ENCODE measurements around the gene WDR72. TPM values are rescaled to one million over a fixed set of nuclear protein-coding genes. Genes with fewer than 3 reads are reported as not detected.

The WDR72 gene
- total and polyA plus RNA-seq, 2 of the 13 experiments (the other 11 are each of a cell fraction or from before 2014, with no cell fraction given) = 0.21 to 0.60 TPM

GRCh38 chr15:53802672-53803071 lies 43.2 kb upstream of the WDR72 start:
- H3K27me3 ChIP-seq (ENCODE audit: control insufficient read depth in 1 of 2, insufficient read depth in 2 of 2, low read length in 2 of 2) = no peaks in the 10 kb centered on the region; a peak in 1 of 5 replicates
- no peaks in the 10 kb centered on the region for H4K20me1 ChIP-seq (ENCODE audit: insufficient read depth, low read length)
- no peak for FAIRE-seq
- no peak for DNase-seq (ENCODE audit: low spot score)
- no peaks in the 10 kb centered on the region for H3K36me3 ChIP-seq (replicated peaks in 1 of 2; ENCODE audit: control insufficient read depth in 1 of 2, insufficient read depth in 2 of 2, low read length in 2 of 2)
- BruUV-seq (replicated peaks) = no TSS peak
- no peak overlapping the region for H3K27ac ChIP-seq (ENCODE audit: extremely low read length, insufficient read depth, low read length)
- no peak overlapping the region for H3K9ac ChIP-seq (ENCODE audit: insufficient read depth, low read depth, low read length)
- CTCF ChIA-PET (ENCODE audit: low intra/inter-chr PET ratio, low total read pairs) = no interaction called here
- WGBS (ENCODE audit: low lambda C conversion rate) = 0% methylated on average over 2 of the region's 2 CpGs
- ATAC-seq = no peak
- in situ Hi-C loops (cut with HindIII; ENCODE audit: extremely low pct_ligation_motif_present, low pct_unique_long_range_greater_than_20kb) (no loop called here), intact Hi-C loops (cut with micrococcal nuclease; ENCODE audit: unreplicated experiment) (no loop called here)
- no peak overlapping the region for H2AFZ ChIP-seq (ENCODE audit: low read length)
- POLR2A ChIA-PET = no interaction called here
- H3K9me3 ChIP-seq (ENCODE audit: low read length) = no peaks in the 10 kb centered on the region
- TF ChIP-seq MAFK (conservative IDR thresholded peaks at IDR 0.05 in 1 of 2, IDR thresholded peaks at IDR 0.05 in 1 of 2; ENCODE audit: low read length in 2 of 2) (peak; percentile 88 to 96), KDM5A (IDR thresholded peaks at IDR 0.05; ENCODE audit: borderline replicate concordance, low read length) (no peak), MAFF (IDR thresholded peaks at IDR 0.05; ENCODE audit: low read depth, low read length) (peak; percentile 88)
- no peak overlapping the region for H3K4me3 ChIP-seq (replicated peaks in 1 of 3; ENCODE audit: insufficient read depth in 1 of 3, low read depth in 2 of 3, low read length in 3 of 3)
- H3K4me2 ChIP-seq (ENCODE audit: low read depth, low read length) = no peak overlapping the region
- H3K79me2 ChIP-seq (ENCODE audit: insufficient read depth, low read length) = no peaks in the 10 kb centered on the region
- peaks cover 4% of the 10 kb centered on the region; the same call in 1 of the 2 replicates for H3K4me1 ChIP-seq (ENCODE audit: insufficient read depth, low read length)

- CTCF ChIA-PET (ENCODE audit: low intra/inter-chr PET ratio, low total read pairs) = no interaction called here
- Histone ChIP-seq H3K27me3 (ENCODE audit: control insufficient read depth in 1 of 2, insufficient read depth in 2 of 2, low read length in 2 of 2) (peaks cover 0 to 11% of the 10 kb centered on the region in 2 experiments; a peak in 2 of 5 replicates), H3K9me3 (ENCODE audit: low read length) (no peaks in the 10 kb centered on the region), H2AFZ (ENCODE audit: low read length) (no peak overlapping the region), H3K79me2 (ENCODE audit: insufficient read depth, low read length) (no peaks in the 10 kb centered on the region), H3K4me2 (ENCODE audit: low read depth, low read length) (no peak overlapping the region), H3K9ac (ENCODE audit: insufficient read depth, low read depth, low read length) (no peak overlapping the region), H3K4me1 (ENCODE audit: insufficient read depth, low read length) (no peaks in the 10 kb centered on the region), H3K4me3 (replicated peaks in 1 of 3; ENCODE audit: insufficient read depth in 1 of 3, low read depth in 2 of 3, low read length in 3 of 3) (no peak overlapping the region), H4K20me1 (ENCODE audit: insufficient read depth, low read length) (no peaks in the 10 kb centered on the region), H3K27ac (ENCODE audit: extremely low read length, insufficient read depth, low read length) (no peak overlapping the region), H3K36me3 (replicated peaks in 1 of 2; ENCODE audit: control insufficient read depth in 1 of 2, insufficient read depth in 2 of 2, low read length in 2 of 2) (no peaks in the 10 kb centered on the region)
- no peak for FAIRE-seq
- intact Hi-C loops (cut with micrococcal nuclease; ENCODE audit: unreplicated experiment) (no loop called here), in situ Hi-C loops (cut with HindIII; ENCODE audit: extremely low pct_ligation_motif_present, low pct_unique_long_range_greater_than_20kb) (no loop called here)
- WGBS (ENCODE audit: low lambda C conversion rate) = 41% methylated on average over 9 of the region's 9 CpGs
- TF ChIP-seq GATAD1 (CRISPR knock-in tag; IDR thresholded peaks at IDR 0.05) (no peak), ZNF644 (CRISPR knock-in tag; IDR thresholded peaks at IDR 0.05; ENCODE audit: low read depth) (no peak), MIER2 (CRISPR knock-in tag; IDR thresholded peaks at IDR 0.05) (no peak), CTCF (CRISPR knock-in tag; IDR thresholded peaks at IDR 0.05) (no peak), ZFP82 (CRISPR knock-in tag; IDR thresholded peaks at IDR 0.05; ENCODE audit: borderline replicate concordance) (no peak), RBM22 (optimal IDR thresholded peaks at IDR 0.05; ENCODE audit: low read length) (no peak), ZNF382 (CRISPR knock-in tag; IDR thresholded peaks at IDR 0.05; ENCODE audit: borderline replicate concordance) (no peak), KMT2B (CRISPR knock-in tag; IDR thresholded peaks at IDR 0.05) (no peak), RAD21 (CRISPR knock-in tag; IDR thresholded peaks at IDR 0.05) (no peak), HHEX (CRISPR knock-in tag; IDR thresholded peaks at IDR 0.05) (no peak), RXRB (CRISPR knock-in tag; IDR thresholded peaks at IDR 0.05; ENCODE audit: borderline replicate concordance) (no peak), ZNF292 (CRISPR knock-in tag; IDR thresholded peaks at IDR 0.05; ENCODE audit: borderline replicate concordance, low read depth) (no peak), ZNF10 (CRISPR knock-in tag; IDR thresholded peaks at IDR 0.05; ENCODE audit: borderline replicate concordance, low read depth) (no peak), ZNF883 (CRISPR knock-in tag; IDR thresholded peaks at IDR 0.05; ENCODE audit: not compliant biosample characterization) (no peak), TOE1 (CRISPR knock-in tag; IDR thresholded peaks at IDR 0.05) (no peak)
- no peak for ATAC-seq
- POLR2A ChIA-PET = no interaction called here
- no peak for DNase-seq (ENCODE audit: low spot score)
- BruUV-seq (replicated peaks) = no TSS peak
These were observed 32.1 kb upstream of the WDR72 start for GRCh38 chr15:53791581-53791980.

All from HepG2 (cell line).